IPS DF 6.9 (cell line): ENCODE measurements around the gene TCF7L2.

ENCODE experiments used
- DNase-seq: peaks from one replicate; pipeline ENCODE4 v3.0.0-alpha.2; 2013; ENCODE audit warnings: low read depth, low spot score
- H3K27ac ChIP-seq: one replicate; pipeline ENCODE4 v1.5.1; 2013; ENCODE audit warnings: low read length, control low read depth
- H3K27me3 ChIP-seq: 2 replicates; pipeline ENCODE4 v1.6.1; 2013; ENCODE audit warnings: mild to moderate bottlenecking, low read length; ENCODE audit not compliant: control insufficient read depth, insufficient read depth
- H3K36me3 ChIP-seq: 2 replicates; pipeline ENCODE4 v1.6.1; 2013; ENCODE audit warnings: low read length; ENCODE audit not compliant: control insufficient read depth, insufficient read depth
- H3K4me1 ChIP-seq: 2 replicates; pipeline ENCODE4 v1.6.1; 2013; ENCODE audit warnings: low read length; ENCODE audit not compliant: control insufficient read depth, insufficient read depth
- H3K4me3 ChIP-seq: 2 replicates; pipeline ENCODE4 v1.5.1; 2013; ENCODE audit warnings: mild to moderate bottlenecking, low read length
- H3K9me3 ChIP-seq: 2 replicates; pipeline ENCODE4 v1.6.1; 2013; ENCODE audit warnings: low read length, inconsistent platforms; ENCODE audit not compliant: control insufficient read depth, insufficient read depth
- WGBS: extraction: QIAGEN DNeasy Blood & Tissue Kit; methylation state at CpG from one replicate; pipeline ENCODE4 v1.1.7; 2013; ENCODE audit warnings: mixed read lengths, missing lambda C conversion rate; ENCODE audit not compliant: insufficient read length, insufficient coverage; 5-methylcytosine and 5-hydroxymethylcytosine counted together

Gene TCF7L2

GRCh38 chr10:113144576-113144975, 194.5 kb downstream of the TCF7L2 start:
- Histone ChIP-seq H3K4me1 (no peaks in the 10 kb centered on the region), H3K27me3 (no peaks in the 10 kb centered on the region), H3K4me3 (no peak overlapping the region), H3K27ac (no peak overlapping the region), H3K9me3 (no peaks in the 10 kb centered on the region), H3K36me3 (peaks cover 12% of the 10 kb centered on the region; the same call in 1 of the 2 replicates)
- no peak for DNase-seq
- no CpG with 5 or more reads among the region's 5 CpGs for WGBS

DNA sequence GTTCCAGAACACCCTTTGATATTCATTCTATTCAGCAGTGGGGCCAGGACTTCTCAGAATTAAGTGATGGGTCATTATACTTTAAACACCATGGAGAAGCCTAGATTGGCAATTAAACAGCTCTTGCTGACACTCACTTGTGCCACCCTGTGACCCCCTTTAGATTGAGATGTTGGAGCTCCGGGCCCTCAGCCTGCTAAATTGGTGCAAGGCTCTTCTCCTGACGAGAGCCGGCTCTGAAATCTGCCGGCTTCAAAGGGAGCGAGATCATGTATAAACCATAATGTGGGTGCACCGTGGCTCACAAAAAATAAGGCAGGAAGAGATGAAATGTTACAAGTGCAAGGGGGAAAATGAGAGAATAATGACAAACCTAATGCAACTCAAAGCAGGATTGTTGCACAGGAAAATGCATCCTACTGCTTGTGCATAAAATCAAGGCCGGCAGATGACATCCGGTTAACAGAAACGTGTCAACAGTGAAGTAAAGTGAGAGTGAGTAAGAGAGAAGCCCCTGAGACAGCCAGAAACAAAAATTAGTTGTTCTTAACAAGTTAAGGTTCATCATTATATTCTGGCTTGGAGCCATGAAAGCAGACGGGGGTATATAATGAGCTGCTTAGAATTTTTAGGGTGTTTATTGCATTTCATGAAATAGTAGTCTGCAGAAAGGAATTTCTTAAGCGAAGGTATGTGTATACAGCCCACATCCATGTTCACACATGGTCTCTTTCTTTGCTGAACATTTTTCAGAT, 198.2 kb downstream of the TCF7L2 start:
- no CpG with 5 or more reads among the region's 11 CpGs for WGBS
- H3K36me3 ChIP-seq = peaks cover 35% of the 10 kb centered on the region; the same call in 1 of the 2 replicates

GRCh38 chr10:113148901-113149300, 198.9 kb downstream of the TCF7L2 start:
- H3K27me3 ChIP-seq = no peaks in the 10 kb centered on the region
- peaks cover 40% of the 10 kb centered on the region; the same call in 1 of the 2 replicates for H3K36me3 ChIP-seq
- H3K4me3 ChIP-seq = no peak overlapping the region
- no peak overlapping the region for H3K27ac ChIP-seq
- WGBS = no CpG with 5 or more reads among the region's 4 CpGs
- no peaks in the 10 kb centered on the region for H3K4me1 ChIP-seq
- H3K9me3 ChIP-seq = no peaks in the 10 kb centered on the region
- DNase-seq = no peak

More for the DNA sequence above, 198.2 kb downstream of the TCF7L2 start:
- DNase-seq = no peak
- H3K9me3 ChIP-seq = no peaks in the 10 kb centered on the region
- no peak overlapping the region for H3K4me3 ChIP-seq
- no peaks in the 10 kb centered on the region for H3K4me1 ChIP-seq
- no peak overlapping the region for H3K27ac ChIP-seq
- no peaks in the 10 kb centered on the region for H3K27me3 ChIP-seq

DNA sequence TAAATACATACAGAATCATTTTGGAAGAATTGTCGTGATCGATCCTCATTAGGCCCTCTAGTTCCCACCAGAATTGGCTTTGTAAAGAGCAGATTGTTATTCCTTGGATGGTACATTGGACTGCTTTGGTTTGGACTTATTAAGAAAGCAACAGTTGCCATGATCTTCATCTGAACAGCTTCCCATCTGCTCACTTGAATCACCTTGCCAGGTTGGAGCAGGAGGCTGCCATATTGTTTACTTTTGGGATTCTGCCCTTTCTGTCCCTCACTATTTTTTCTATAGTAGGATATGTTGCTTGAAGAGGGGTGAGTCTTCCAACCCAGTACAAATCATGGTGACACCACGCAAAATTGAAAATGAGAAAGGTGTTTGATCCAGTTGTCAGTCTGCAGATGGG, 199.6 kb downstream of the TCF7L2 start:
- Histone ChIP-seq H3K9me3 (no peaks in the 10 kb centered on the region), H3K27ac (no peak overlapping the region), H3K36me3 (peaks cover 45% of the 10 kb centered on the region; the same call in 1 of the 2 replicates), H3K4me1 (no peaks in the 10 kb centered on the region), H3K27me3 (no peaks in the 10 kb centered on the region), H3K4me3 (no peak overlapping the region)
- no CpG with 5 or more reads among the region's 3 CpGs for WGBS
- DNase-seq = no peak

DNA sequence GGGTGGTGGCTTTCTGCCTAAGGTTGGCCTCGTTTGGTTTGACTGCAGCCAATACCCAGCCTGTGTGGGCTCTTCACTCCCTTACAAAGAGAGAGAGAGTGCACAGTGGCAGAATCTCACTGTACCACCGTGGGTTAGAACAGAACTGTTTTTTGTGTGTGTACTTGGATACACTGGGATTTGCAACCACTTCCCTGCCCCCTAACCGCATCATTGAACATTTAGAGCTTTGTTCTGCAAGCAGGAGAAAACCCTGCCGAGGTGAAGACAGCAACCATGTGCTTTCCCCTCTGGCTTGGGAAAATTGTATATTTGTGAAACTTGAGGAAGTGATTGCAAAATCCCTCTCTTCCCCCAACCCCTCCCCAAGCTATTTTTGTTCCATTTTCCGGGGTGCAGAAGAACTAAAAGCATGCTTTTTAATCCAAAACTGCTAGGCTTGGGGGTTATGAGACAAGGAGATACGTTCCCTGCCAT, 201.2 kb downstream of the TCF7L2 start:
- H3K36me3 ChIP-seq = peaks cover 41% of the 10 kb centered on the region; the same call in 1 of the 2 replicates
- no CpG with 5 or more reads among the region's 6 CpGs for WGBS

DNA sequence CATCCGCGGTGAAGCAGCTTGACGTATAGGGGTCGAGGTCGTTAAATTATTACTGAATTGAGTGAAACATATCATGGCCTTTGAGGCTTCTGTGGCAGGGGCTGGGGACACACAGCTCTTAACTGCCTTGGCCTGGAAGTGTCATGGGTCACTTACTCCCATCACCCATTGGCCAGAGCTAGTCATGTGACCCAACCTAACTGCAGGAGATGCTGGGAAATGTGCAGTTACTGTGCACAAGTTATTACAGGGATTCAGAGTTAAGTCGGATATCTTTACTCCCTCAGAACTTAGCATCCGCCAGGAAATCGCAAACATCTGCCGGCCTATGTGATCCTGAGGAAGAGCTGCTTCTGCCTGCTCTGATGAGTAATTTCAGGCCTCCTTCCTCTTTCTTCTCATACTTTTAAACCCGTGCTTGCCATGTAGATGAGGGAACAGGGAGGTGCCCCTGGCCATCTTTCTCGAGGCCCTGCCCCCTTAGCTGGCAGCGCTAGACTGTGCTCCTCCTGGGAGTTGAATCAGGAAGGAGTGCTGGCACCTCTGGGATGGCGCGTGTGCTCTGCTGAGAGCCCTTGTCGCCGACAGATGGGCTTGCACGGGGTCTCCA, 203.6 kb downstream of the TCF7L2 start:
- Histone ChIP-seq H3K27ac (no peak overlapping the region), H3K4me3 (no peak overlapping the region), H3K4me1 (no peaks in the 10 kb centered on the region), H3K36me3 (peaks cover 46% of the 10 kb centered on the region; the same call in 1 of the 2 replicates), H3K9me3 (no peaks in the 10 kb centered on the region), H3K27me3 (no peaks in the 10 kb centered on the region)
- WGBS = no CpG with 5 or more reads among the region's 17 CpGs
- DNase-seq = no peak

More for the DNA sequence above, 201.2 kb downstream of the TCF7L2 start:
- Histone ChIP-seq H3K27ac (no peak overlapping the region), H3K27me3 (no peaks in the 10 kb centered on the region), H3K4me1 (no peaks in the 10 kb centered on the region), H3K4me3 (no peak overlapping the region), H3K9me3 (no peaks in the 10 kb centered on the region)
- DNase-seq = no peak

DNA sequence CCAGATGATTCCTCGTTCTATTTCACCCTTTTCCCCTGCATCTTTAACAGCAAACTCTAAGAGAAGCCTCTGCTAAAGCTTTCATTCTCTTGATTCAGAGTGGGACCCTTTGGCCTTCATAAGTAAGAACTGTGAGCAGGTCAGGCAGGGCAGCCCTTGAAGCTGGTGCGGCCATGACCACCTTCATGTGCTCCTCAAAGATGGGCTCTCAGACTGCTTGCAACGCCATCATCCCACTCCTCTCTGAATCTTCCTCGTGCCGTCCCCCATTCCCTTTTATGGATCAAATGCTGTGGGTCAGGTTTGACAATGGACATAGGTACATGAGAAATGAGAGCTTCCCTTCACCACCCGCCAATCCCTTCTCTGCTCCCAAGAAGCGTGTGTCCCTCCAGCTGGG, 207.4 kb downstream of the TCF7L2 start:
- Histone ChIP-seq H3K27me3 (no peaks in the 10 kb centered on the region), H3K4me1 (peaks cover 2% of the 10 kb centered on the region; the same call in 1 of the 2 replicates)

GRCh38 chr10:113158183-113158582, 208.1 kb downstream of the TCF7L2 start:
- Histone ChIP-seq H3K27me3 (no peaks in the 10 kb centered on the region), H3K4me3 (no peak overlapping the region), H3K4me1 (peaks cover 2% of the 10 kb centered on the region; the same call in 1 of the 2 replicates), H3K27ac (no peak overlapping the region), H3K9me3 (no peaks in the 10 kb centered on the region), H3K36me3 (peaks cover 26% of the 10 kb centered on the region; the same call in 1 of the 2 replicates)
- no peak for DNase-seq
- WGBS = 100% methylated on average over 1 of the region's 3 CpGs

More for the DNA sequence above, 207.4 kb downstream of the TCF7L2 start:
- H3K4me3 ChIP-seq = no peak overlapping the region
- no peak for DNase-seq
- H3K27ac ChIP-seq = no peak overlapping the region
- no peaks in the 10 kb centered on the region for H3K9me3 ChIP-seq
- no CpG with 5 or more reads among the region's 7 CpGs for WGBS
- H3K36me3 ChIP-seq = peaks cover 33% of the 10 kb centered on the region; the same call in 1 of the 2 replicates

DNA sequence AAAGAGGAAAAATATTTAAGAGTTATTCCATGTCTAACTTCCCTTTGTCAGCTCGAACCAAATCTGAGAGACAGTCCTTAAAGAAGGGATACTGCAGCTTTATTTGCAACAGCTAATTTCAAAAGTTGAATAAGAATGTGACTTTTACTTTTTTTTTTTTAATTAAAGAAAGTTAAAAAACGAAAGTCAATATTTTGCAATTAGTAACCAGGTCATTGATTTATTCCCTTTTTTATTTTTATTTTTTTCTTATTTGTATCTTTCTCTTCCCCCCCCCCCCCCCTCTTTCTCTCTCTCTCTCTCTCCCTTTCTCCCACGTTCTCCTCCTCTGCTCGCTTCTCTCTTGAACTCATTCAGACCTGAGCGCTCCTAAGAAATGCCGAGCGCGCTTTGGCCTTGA, 209.5 kb downstream of the TCF7L2 start:
- no peaks in the 10 kb centered on the region for H3K27me3 ChIP-seq
- peaks cover 7% of the 10 kb centered on the region for H3K4me1 ChIP-seq
- no CpG with 5 or more reads among the region's 8 CpGs for WGBS
- no peak for DNase-seq
- no peak overlapping the region for H3K4me3 ChIP-seq
- H3K27ac ChIP-seq = no peak overlapping the region
- H3K36me3 ChIP-seq = peaks cover 15% of the 10 kb centered on the region; the same call in 1 of the 2 replicates
- H3K9me3 ChIP-seq = no peaks in the 10 kb centered on the region

- Histone ChIP-seq H3K4me1 (peaks cover 9% of the 10 kb centered on the region), H3K27ac (no peak overlapping the region), H3K9me3 (no peaks in the 10 kb centered on the region), H3K4me3 (no peak overlapping the region), H3K36me3 (peaks cover 15% of the 10 kb centered on the region; the same call in 1 of the 2 replicates), H3K27me3 (no peaks in the 10 kb centered on the region)
- DNase-seq = no peak
- WGBS = no CpG with 5 or more reads among the region's 10 CpGs
These were observed 210.6 kb downstream of the TCF7L2 start for GRCh38 chr10:113160641-113161040.
